Psoas muscle (tissue), 8 donors: ENCODE results near the gene DEK. TPM values are rescaled to one million over a fixed set of nuclear protein-coding genes. Genes with fewer than 3 reads are reported as not detected.

Experiments
- ATAC-seq, 4 donors: fragments of 200-7000 bp; cut with Tn5 transposase; one replicate each; pipeline ENCODE4 v1.9.1; 2020; ENCODE audit warnings: moderate library complexity in 3 of 4, mild to moderate bottlenecking in 2 of 4
- DNase-seq, 2 donors: peaks; one replicate each; pipeline ENCODE4 v3.0.0-alpha.2; 2020
- H3K27ac ChIP-seq: fragments of 200-600 bp; one replicate; pipeline ENCODE4 v1.8.0; 2022
- H3K27me3 ChIP-seq, 3 donors: fragments of 200-600 bp in 1 of 3; one replicate each; pipeline versions ENCODE4 v1.6.1 to v1.8.0; 2013 to 2022; ENCODE audit warnings: low read length in 2 of 3, mild to moderate bottlenecking in 2 of 3, moderate library complexity in 1 of 3; ENCODE audit not compliant: insufficient read depth in 3 of 3
- H3K36me3 ChIP-seq, 2 donors: fragments of 200-600 bp in 1 of 2; one replicate each; pipeline versions ENCODE4 v1.6.1 to v1.8.0; 2013 to 2022; ENCODE audit warnings: low read depth in 1 of 2, mild to moderate bottlenecking in 1 of 2, moderate library complexity in 1 of 2; ENCODE audit not compliant: insufficient read depth in 1 of 2
- H3K4me1 ChIP-seq: fragments of 200-600 bp; one replicate; pipeline ENCODE4 v1.8.0; 2022
- H3K4me3 ChIP-seq: fragments of 200-600 bp; one replicate; pipeline ENCODE4 v1.8.0; 2022; ENCODE audit warnings: mild to moderate bottlenecking
- H3K9me3 ChIP-seq: fragments of 200-600 bp; one replicate; pipeline ENCODE4 v1.8.0; 2022
- CTCF ChIP-seq: fragments of 200-600 bp; IDR thresholded peaks from one replicate; pipeline ENCODE4 v1.8.0; 2022; ENCODE audit warnings: antibody characterized with exemption
- WGBS, 3 donors: extraction: QIAGEN DNeasy Blood & Tissue Kit; methylation state at CpG; one replicate each; pipeline versions ENCODE4 v1.1.6 to v1.1.7; 2013; 5-methylcytosine and 5-hydroxymethylcytosine counted together
- intact Hi-C, 2 donors: fragments of 100-400 bp; cut with DNase I; formaldehyde crosslinking; loops; one replicate each; pipeline versions ENCODE4 v1.11.0 to v1.14.2; 2022
- polyA plus RNA-seq, 3 donors: library from polyadenylated mRNA; stranded (reverse); fragments of 200-250 nt; gene quantifications; one replicate each; pipeline ENCODE4 v1.2.3, GENCODE V29; 2013
- total RNA-seq, 4 donors: library from RNA; stranded (reverse); fragmentation: NEBNext Ultra II Directional in 2 of 4; extraction: Animal tissue kit (Norgen Biotek cat#: 25700) in 2 of 4; gene quantifications; one replicate each; pipeline versions ENCODE4 v1.2.1 to v1.2.4, GENCODE V29; 2021 to 2023
- donor health status: healthy with polysubstance abuse.
- donor health status: DM: no; HTN: no; CAD: no; lungs with moderate emphysema.
- donor health status: Bipolar disorder and iron deficiency.
- donor health status: healthy.
- donor health status: DM: yes; HTN: yes; CAD: no.
- donor health status: DM: no; HTN: no; CAD: no.
- donor health status: DM: no; HTN: no; CAD: no.
- donor health status: DM: yes; HTN: yes; CAD: no.

Gene DEK
- total and polyA plus RNA-seq, 7 donors = 28.7 to 91.0 (median 66.1) TPM

GRCh38 chr6:18186540-18187250 is 77.6 kb downstream of the DEK start:
- H3K9me3 ChIP-seq = no peaks in the 10 kb centered on the region
- H3K4me3 ChIP-seq = no peak overlapping the region
- H3K27ac ChIP-seq = no peak overlapping the region
- H3K4me1 ChIP-seq = no peaks in the 10 kb centered on the region
- intact Hi-C loops = no loop called here
- TF ChIP-seq CTCF = no peak
- no peaks in the 10 kb centered on the region for H3K27me3 ChIP-seq
- DNase-seq (no peak), ATAC-seq (no peak)
- 82 to 93% (median 91%) methylated on average over 4 of the region's 4 CpGs for WGBS, 3 donors
- peaks cover 0 to 36% of the 10 kb centered on the region in 2 donors for H3K36me3 ChIP-seq

GRCh38 chr6:18186033-18186432 is 78.3 kb downstream of the DEK start:
- no peak for TF ChIP-seq CTCF
- no peaks in the 10 kb centered on the region for H3K27me3 ChIP-seq
- H3K27ac ChIP-seq = no peak overlapping the region
- no peaks in the 10 kb centered on the region for H3K9me3 ChIP-seq
- peaks cover 0 to 29% of the 10 kb centered on the region in 2 donors for H3K36me3 ChIP-seq
- H3K4me1 ChIP-seq = no peaks in the 10 kb centered on the region
- ATAC-seq = no peak
- intact Hi-C loops = no loop called here
- 47 to 63% (median 48%) methylated on average over 2 of the region's 2 CpGs for WGBS, 3 donors
- DNase-seq = no peak
- H3K4me3 ChIP-seq = no peak overlapping the region

- Histone ChIP-seq H3K4me3 (no peak overlapping the region), H3K9me3 (no peaks in the 10 kb centered on the region), H3K27ac (no peak overlapping the region), H3K27me3 (no peaks in the 10 kb centered on the region), H3K4me1 (no peaks in the 10 kb centered on the region), H3K36me3 (peaks cover 0 to 25% of the 10 kb centered on the region in 2 donors)
- 81 to 85% (median 82%) methylated on average over 1 of the region's 1 CpG for WGBS, 3 donors
- ATAC-seq (no peak), DNase-seq (no peak)
- intact Hi-C loops = no loop called here
- TF ChIP-seq CTCF = no peak
Measured at GRCh38 chr6:18185624-18186023, 78.7 kb downstream of the DEK start.

GRCh38 chr6:18183766-18184165 is 80.6 kb downstream of the DEK start:
- intact Hi-C loops = no loop called here
- no peak overlapping the region for H3K27ac ChIP-seq
- H3K4me1 ChIP-seq = no peaks in the 10 kb centered on the region
- peaks cover 0 to 25% of the 10 kb centered on the region in 2 donors for H3K36me3 ChIP-seq
- H3K4me3 ChIP-seq = no peak overlapping the region
- no peaks in the 10 kb centered on the region for H3K9me3 ChIP-seq
- WGBS, 3 donors = 69 to 81% (median 69%) methylated on average over 4 of the region's 4 CpGs
- ATAC-seq (no peak), DNase-seq (no peak)
- TF ChIP-seq CTCF = no peak
- H3K27me3 ChIP-seq = no peaks in the 10 kb centered on the region

- no peak for DNase-seq
- no peak overlapping the region for H3K27ac ChIP-seq
- no peaks in the 10 kb centered on the region for H3K9me3 ChIP-seq
- no peak for ATAC-seq
- no peaks in the 10 kb centered on the region for H3K4me1 ChIP-seq
- no peak for TF ChIP-seq CTCF
- 71 to 90% (median 90%) methylated on average over 4 of the region's 4 CpGs for WGBS, 3 donors
- intact Hi-C loops = no loop called here
- no peaks in the 10 kb centered on the region for H3K27me3 ChIP-seq
- H3K36me3 ChIP-seq = peaks cover 0 to 15% of the 10 kb centered on the region in 2 donors
- H3K4me3 ChIP-seq = no peak overlapping the region
Measured at GRCh38 chr6:18182568-18182967, 81.8 kb downstream of the DEK start.
